NK-92 (cell line): ENCODE results near the gene TMPRSS9.
"Not testable (repeated sequence)": the region's sequence is repeated elsewhere in the genome, so short reads cannot be mapped to it uniquely, and the experiment has no call there.

Experiments used
- DNase-seq: peaks from one replicate; lab custom pipeline; 2025; ENCODE audit not compliant: unreplicated experiment; lab: John Stamatoyannopoulos, UW

Gene TMPRSS9

DNA sequence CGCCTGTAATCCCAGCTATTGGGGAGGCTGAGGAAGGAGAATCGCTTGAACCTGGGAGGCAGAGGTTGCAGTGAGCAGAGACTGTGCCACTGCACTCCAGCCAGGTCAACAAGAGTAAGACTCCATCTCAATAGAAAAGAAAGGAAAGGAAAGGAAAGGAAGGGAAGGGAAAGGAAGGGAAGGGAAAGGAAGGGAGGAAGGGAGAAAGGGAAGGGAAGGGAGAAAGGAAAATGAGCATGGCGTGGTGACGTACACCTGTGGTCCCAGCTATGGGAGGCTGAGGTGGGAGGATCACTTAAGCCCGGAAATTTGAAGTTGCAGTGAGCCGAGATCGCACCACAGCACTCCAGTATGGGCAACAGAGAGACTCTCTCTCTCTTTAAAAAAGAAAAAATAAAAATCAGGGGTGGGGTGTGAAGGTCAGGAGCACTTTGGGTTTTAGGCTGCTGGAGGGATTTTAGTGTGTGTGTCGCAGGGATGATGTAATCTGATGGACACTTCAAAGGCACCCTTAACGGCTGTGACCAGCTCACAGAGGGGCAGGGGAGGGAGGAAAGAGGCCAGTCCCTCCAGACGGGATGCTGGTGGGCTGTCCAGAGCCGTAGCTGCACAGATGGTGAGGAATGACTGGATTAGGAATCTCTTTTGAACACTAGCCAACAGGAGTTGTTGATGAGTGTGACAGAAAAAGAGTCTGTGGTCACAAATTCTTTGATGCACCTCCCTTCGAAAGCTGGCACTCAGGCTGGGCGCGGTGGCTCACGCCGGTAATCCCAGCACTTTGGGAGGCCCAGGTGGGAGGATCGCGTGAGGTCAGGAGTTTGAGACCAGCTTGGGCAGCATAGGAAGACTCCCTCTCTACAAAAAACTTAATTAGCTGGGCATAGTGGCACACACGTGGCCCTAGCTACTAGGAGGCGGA, 27.6 kb downstream of the TMPRSS9 start:
- no peak for DNase-seq

- DNase-seq = no peak
Observed at GRCh38 chr19:2389594-2389993, 29.5 kb downstream of the TMPRSS9 start.

GRCh38 chr19:2391118-2391725, 31.2 kb downstream of the TMPRSS9 start:
- no peak for DNase-seq

GRCh38 chr19:2392366-2392765, 32.3 kb downstream of the TMPRSS9 start:
- DNase-seq = no peak

- not testable (repeated sequence) for DNase-seq
Observed at GRCh38 chr19:2392899-2393298, 32.8 kb downstream of the TMPRSS9 start.

GRCh38 chr19:2394054-2394441, 34.0 kb downstream of the TMPRSS9 start:
- DNase-seq = no peak

GRCh38 chr19:2394442-2395292, 34.6 kb downstream of the TMPRSS9 start:
- DNase-seq = no peak

DNA sequence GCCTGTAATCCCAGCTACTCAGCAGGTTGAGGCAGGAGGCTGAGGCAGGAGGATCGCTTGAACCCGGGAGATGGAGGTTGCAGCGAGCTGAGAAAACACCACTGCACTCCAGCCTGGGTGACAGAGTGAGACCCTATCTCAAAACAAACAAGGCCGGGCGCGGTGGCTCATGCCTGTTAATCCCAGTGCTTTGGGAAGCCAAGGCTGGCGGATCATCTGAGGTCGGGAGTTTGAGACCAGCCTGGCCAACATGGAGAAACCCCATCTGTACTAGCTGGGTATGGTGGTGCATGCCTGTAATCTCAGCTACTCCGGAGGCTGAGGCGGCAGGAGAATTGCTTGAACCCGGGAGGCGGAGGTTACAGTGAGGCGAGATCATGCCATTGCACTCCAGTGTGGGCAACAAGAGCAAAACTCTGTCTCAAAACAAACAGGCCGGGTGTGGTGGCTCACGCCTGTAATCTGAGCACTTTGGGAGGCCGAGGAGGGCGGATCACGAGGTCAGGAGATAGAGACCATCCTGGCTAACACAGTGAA, 35.3 kb downstream of the TMPRSS9 start:
- not testable (repeated sequence) for DNase-seq

DNA sequence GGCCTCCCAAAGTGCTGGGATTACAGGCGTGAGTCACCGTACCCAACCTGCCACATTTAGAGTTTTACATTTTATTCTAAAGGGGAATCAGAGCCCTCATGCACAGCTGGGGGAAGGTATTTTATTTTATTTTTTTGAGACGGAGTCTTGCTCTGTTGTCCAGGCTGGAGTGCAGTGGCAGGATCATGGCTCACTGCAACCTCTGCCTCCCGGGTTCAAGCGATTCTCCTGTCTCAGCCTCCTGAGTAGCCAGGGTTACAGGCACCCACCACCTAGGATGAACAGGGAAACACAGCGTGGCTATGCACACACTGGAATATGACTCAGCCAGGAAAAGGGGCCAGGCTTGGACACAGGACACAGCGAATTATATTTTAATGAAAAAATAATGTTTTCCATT, 37.1 kb downstream of the TMPRSS9 start:
- not testable (repeated sequence) for DNase-seq

- DNase-seq = no peak
Observed at GRCh38 chr19:2398735-2399305, 38.8 kb downstream of the TMPRSS9 start.

GRCh38 chr19:2399582-2399981, 39.5 kb downstream of the TMPRSS9 start:
- DNase-seq = no peak

GRCh38 chr19:2408247-2408646, 48.2 kb downstream of the TMPRSS9 start:
- DNase-seq = no peak

GRCh38 chr19:2409352-2409912, 49.4 kb downstream of the TMPRSS9 start:
- DNase-seq = no peak

- DNase-seq = no peak
Observed at GRCh38 chr19:2410023-2410422, 50.0 kb downstream of the TMPRSS9 start.

GRCh38 chr19:2411709-2412108, 51.6 kb downstream of the TMPRSS9 start:
- no peak for DNase-seq

- DNase-seq = no peak
Observed at GRCh38 chr19:2412449-2412848, 52.4 kb downstream of the TMPRSS9 start.

GRCh38 chr19:2413159-2413558, 53.1 kb downstream of the TMPRSS9 start:
- DNase-seq = no peak

GRCh38 chr19:2413629-2414028, 53.6 kb downstream of the TMPRSS9 start:
- DNase-seq = no peak

DNA sequence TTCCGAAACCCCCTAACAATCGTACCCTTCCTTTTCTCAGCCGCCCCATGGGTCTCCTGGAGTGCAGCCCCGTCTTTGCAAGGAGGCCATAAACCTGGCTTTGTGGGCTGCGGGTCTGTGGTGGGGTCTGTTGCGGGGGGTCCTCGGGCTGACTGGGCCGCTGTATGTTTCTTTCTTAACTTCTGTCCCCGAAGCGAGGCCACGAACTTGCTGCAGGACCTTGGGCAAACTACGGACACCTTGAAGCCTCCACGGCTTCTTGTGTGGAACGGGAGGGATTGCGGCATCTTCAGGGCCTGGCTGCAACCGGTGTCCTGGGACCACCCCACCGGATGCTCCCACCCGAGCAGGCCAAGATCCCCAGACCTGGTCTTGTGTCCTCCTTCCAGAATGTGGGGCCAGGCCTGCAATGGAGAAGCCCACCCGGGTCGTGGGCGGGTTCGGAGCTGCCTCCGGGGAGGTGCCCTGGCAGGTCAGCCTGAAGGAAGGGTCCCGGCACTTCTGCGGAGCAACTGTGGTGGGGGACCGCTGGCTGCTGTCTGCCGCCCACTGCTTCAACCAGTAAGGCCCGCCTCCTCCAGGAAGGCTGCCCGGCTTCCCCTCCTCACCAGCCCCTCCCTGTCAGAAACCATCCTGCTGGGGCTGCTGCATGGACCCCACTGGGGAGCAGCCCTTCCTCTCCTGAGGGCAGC, 55.4 kb downstream of the TMPRSS9 start:
- DNase-seq = no peak

GRCh38 chr19:2415973-2416319, 55.9 kb downstream of the TMPRSS9 start:
- DNase-seq = no peak
